Measurements from ENCODE around the gene CBX1.

DNA sequence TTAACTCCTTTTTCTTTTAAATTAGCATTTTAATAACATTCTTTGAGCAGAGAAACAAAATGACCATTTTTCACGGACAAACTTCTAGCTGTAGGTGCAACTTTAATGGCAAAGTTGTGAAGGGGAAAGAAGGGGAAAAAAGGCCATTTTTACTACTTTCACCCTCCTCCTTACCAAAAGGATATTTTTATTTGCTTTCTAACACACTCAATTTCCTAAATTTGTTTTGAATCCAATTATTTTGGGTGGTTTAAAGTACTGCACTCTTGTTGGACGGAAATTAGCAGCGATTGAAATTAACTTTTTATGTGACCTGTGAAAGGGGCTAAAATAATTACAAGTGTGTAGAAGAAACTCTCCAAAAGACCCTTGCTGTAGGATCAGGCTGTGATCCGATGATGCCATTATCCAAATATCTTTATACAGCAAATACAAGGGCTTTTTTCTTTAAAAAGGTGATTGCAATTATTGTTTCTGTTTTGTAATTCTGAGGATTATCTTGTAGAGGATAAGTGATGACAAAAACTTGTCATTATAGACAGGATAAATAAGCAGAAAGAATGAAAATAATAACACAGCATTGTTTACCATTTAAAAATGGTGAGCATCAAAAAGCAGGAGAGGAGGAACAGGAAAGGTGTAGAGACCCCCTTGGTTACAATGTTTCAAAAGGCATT is 48.6 kb upstream of the CBX1 start:
- TF ChIP-seq CTCF (optimal IDR thresholded peaks at IDR 0.05 in 1 of 3, IDR thresholded peaks at IDR 0.05 in 1 of 3, conservative IDR thresholded peaks at IDR 0.05 in 1 of 3; ENCODE audit: extremely low read depth in 1 of 3, insufficient read depth in 2 of 3, low read length in 3 of 3) (no peak), EZH2 (IDR thresholded peaks at IDR 0.05; ENCODE audit: low read length) (no peak)
